SK-N-SH treated with all-trans-retinoic acid at 6 μM for 48 hours (cell line): Measurements from ENCODE around the gene TMEM120B.

ENCODE experiments used
- ATAC-seq: fragments of 200-7000 bp; cut with Tn5 transposase; 3 replicates; pipeline ENCODE4 v1.9.1; 2020; ENCODE audit warnings: mild to moderate bottlenecking, moderate library complexity
- ARNTL ChIP-seq: fragments of 450-650 bp; formaldehyde crosslinking; IDR thresholded peaks from 2 replicates; pipeline ENCODE4 v1.5.0; 2020; ENCODE audit warnings: low read depth, mild to moderate bottlenecking, moderate library complexity, borderline replicate concordance
- BACH2 ChIP-seq: fragments of 250-450 bp; sonication (Bioruptor Pico); IDR thresholded peaks from 2 replicates; pipeline ENCODE4 v1.9.0; 2021; ENCODE audit warnings: mild to moderate bottlenecking, borderline replicate concordance
- CSDC2 ChIP-seq: fragments of 250-450 bp; sonication (Bioruptor Pico); IDR thresholded peaks from 2 replicates; pipeline ENCODE4 v1.5.0; 2020; ENCODE audit warnings: mild to moderate bottlenecking, moderate library complexity
- ESRRG ChIP-seq: fragments of 250-450 bp; sonication (Bioruptor Pico); IDR thresholded peaks from 2 replicates; pipeline ENCODE4 v1.6.1; 2021; ENCODE audit warnings: mild to moderate bottlenecking
- GLIS3 ChIP-seq: fragments of 250-450 bp; sonication (Bioruptor Pico); IDR thresholded peaks from 2 replicates; pipeline ENCODE4 v1.5.0; 2020; ENCODE audit warnings: mild to moderate bottlenecking, moderate library complexity
- ISL1 ChIP-seq: fragments of 250-450 bp; sonication (Bioruptor Pico); IDR thresholded peaks from 2 replicates; pipeline ENCODE4 v2.1.2; 2022; ENCODE audit warnings: mild to moderate bottlenecking, moderate library complexity
- PPARA ChIP-seq: fragments of 250-450 bp; sonication (Bioruptor Pico); IDR thresholded peaks from 2 replicates; pipeline ENCODE4 v1.5.0; 2020; ENCODE audit warnings: mild to moderate bottlenecking, borderline replicate concordance
- RARB ChIP-seq: fragments of 250-450 bp; sonication (Bioruptor Pico); IDR thresholded peaks from 2 replicates; pipeline ENCODE4 v1.8.0; 2021; ENCODE audit warnings: mild to moderate bottlenecking, moderate library complexity
- SNAI2 ChIP-seq: fragments of 250-450 bp; sonication (Bioruptor Pico); IDR thresholded peaks from 2 replicates; pipeline ENCODE4 v1.5.0; 2020; ENCODE audit warnings: mild to moderate bottlenecking, moderate library complexity
- TCF4 ChIP-seq: fragments of 250-450 bp; sonication (Bioruptor Pico); IDR thresholded peaks from 2 replicates; pipeline ENCODE4 v1.8.0; 2021; ENCODE audit warnings: mild to moderate bottlenecking, moderate library complexity, borderline replicate concordance
- TOX ChIP-seq: fragments of 250-450 bp; sonication (Bioruptor Pico); IDR thresholded peaks from 2 replicates; pipeline ENCODE4 v1.8.0; 2021; ENCODE audit warnings: mild to moderate bottlenecking, moderate library complexity, borderline replicate concordance
- ZC3H10 ChIP-seq: fragments of 250-450 bp; sonication (Bioruptor Pico); IDR thresholded peaks from 2 replicates; pipeline ENCODE4 v1.5.1; 2021; ENCODE audit warnings: mild to moderate bottlenecking, moderate library complexity
- ZFP3 ChIP-seq: fragments of 250-450 bp; sonication (Bioruptor Pico); IDR thresholded peaks from 2 replicates; pipeline ENCODE4 v1.5.0; 2020; ENCODE audit warnings: mild to moderate bottlenecking, moderate library complexity
- ZFP30 ChIP-seq: fragments of 450-650 bp; formaldehyde crosslinking; IDR thresholded peaks from 2 replicates; pipeline ENCODE4 v1.5.0; 2022; ENCODE audit warnings: mild to moderate bottlenecking, moderate library complexity
- ZNF565 ChIP-seq: fragments of 450-650 bp; formaldehyde crosslinking; conservative IDR thresholded peaks from 2 replicates; pipeline ENCODE4 v1.5.0; 2020; ENCODE audit warnings: low read depth, mild to moderate bottlenecking, moderate library complexity
- ZNF70 ChIP-seq: fragments of 450-650 bp; formaldehyde crosslinking; IDR thresholded peaks from 2 replicates; pipeline ENCODE4 v1.5.0; 2020; ENCODE audit warnings: mild to moderate bottlenecking, moderate library complexity
- TF ChIP-seq, protein P1 (sequence below): fragments of 250-450 bp; sonication (Bioruptor Pico); IDR thresholded peaks from 2 replicates; pipeline ENCODE4 v1.5.1; 2020; ENCODE audit warnings: low read depth, mild to moderate bottlenecking, moderate library complexity
- TF ChIP-seq, protein P2 (sequence below): fragments of 250-450 bp; sonication (Bioruptor Pico); IDR thresholded peaks from 2 replicates; pipeline ENCODE4 v1.8.0; 2020; ENCODE audit warnings: mild to moderate bottlenecking, moderate library complexity, borderline replicate concordance
- TF ChIP-seq, protein P3 (sequence below): fragments of 250-450 bp; sonication (Bioruptor Pico); IDR thresholded peaks from 2 replicates; pipeline ENCODE4 v1.8.0; 2021; ENCODE audit warnings: low read depth, mild to moderate bottlenecking, moderate library complexity, borderline replicate concordance
- TF ChIP-seq, protein P4 (sequence below): fragments of 250-450 bp; sonication (Bioruptor Pico); IDR thresholded peaks from 2 replicates; pipeline ENCODE4 v1.5.1; 2021; ENCODE audit warnings: mild to moderate bottlenecking, moderate library complexity
- TF ChIP-seq, protein P5 (sequence below): fragments of 250-450 bp; sonication (Bioruptor Pico); IDR thresholded peaks from 2 replicates; pipeline ENCODE4 v1.5.0; 2020; ENCODE audit warnings: mild to moderate bottlenecking, moderate library complexity

Gene TMEM120B

DNA sequence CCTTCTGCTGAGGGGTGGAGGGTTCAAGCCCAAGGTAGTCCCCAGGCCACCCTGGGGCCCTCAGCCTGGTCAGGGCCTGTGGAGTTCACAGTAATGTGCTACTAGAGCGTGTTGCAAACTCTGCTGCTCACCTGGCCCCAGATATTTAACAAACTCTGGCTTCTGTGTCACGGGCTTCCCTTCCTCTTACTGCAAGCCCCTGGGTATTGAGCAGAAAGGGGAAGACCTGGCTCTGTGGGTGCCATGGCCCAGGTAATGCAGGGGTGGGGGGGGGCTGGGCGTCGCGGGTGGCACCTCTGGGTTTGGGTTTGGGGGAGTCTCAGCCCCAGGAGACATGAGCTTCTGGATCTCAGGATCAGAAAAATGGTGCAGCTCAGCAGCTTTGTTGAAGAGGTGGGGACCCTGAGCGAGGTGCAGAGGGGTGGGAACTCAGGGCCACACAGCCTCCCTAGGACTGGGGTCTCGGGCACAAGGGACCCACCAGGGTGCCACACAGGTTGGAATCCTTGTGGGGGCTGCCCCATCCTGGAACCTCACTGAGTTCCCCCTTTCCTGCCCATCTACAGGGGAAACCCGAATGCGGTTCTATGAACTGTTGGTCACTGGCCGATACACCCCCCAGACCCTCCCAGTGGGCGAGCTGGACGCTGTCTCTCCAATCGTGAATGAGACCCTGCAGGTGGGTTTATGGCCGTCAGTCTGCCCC, 95.2 kb downstream of the TMEM120B start:
- no peak for ATAC-seq
- TF ChIP-seq RARB (CRISPR knock-in tag): no peak
- TF ChIP-seq ZFP30 (CRISPR knock-in tag): no peak
- no peak for TF ChIP-seq ESRRG (CRISPR knock-in tag)
- TF ChIP-seq ZC3H10 (CRISPR knock-in tag): no peak
- no peak for TF ChIP-seq BACH2 (CRISPR knock-in tag)
- no peak for TF ChIP-seq CSDC2 (CRISPR knock-in tag)
- no peak for TF ChIP-seq TOX (CRISPR knock-in tag)
- no peak for TF ChIP-seq ISL1 (CRISPR knock-in tag)
- no peak for TF ChIP-seq PPARA (CRISPR knock-in tag)
- no peak for TF ChIP-seq ZNF565 (CRISPR knock-in tag)
- no peak for TF ChIP-seq ZNF70 (CRISPR knock-in tag)
- no peak for TF ChIP-seq GLIS3 (CRISPR knock-in tag)
- no peak for TF ChIP-seq SNAI2
- TF ChIP-seq, protein P1, sequence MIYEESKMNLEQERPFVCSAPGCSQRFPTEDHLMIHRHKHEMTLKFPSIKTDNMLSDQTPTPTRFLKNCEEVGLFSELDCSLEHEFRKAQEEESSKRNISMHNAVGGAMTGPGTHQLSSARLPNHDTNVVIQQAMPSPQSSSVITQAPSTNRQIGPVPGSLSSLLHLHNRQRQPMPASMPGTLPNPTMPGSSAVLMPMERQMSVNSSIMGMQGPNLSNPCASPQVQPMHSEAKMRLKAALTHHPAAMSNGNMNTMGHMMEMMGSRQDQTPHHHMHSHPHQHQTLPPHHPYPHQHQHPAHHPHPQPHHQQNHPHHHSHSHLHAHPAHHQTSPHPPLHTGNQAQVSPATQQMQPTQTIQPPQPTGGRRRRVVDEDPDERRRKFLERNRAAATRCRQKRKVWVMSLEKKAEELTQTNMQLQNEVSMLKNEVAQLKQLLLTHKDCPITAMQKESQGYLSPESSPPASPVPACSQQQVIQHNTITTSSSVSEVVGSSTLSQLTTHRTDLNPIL (CRISPR knock-in tag): no peak

DNA sequence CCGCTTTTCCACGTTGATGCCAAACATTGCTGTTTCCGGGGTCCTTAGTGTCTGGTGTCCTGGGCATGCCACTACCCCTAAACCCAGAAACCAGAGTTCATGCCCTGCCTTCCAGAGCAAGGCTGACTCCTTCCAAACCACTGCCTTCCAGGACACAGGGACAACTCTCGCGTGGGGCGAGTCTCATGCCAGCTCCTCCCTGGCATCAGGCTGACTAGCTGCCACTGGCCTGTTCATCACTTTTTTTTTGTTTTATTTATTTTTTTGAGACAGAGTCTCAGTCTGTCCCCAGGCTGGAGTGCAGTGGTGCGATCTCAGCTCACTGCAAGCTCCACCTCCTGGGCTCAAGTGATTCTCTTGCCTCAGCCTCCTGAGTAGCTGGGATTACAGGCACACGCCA, 96.1 kb downstream of the TMEM120B start:
- no peak for ATAC-seq
- TF ChIP-seq SNAI2 (no peak), CSDC2 (CRISPR knock-in tag) (no peak), TOX (CRISPR knock-in tag) (no peak), GLIS3 (CRISPR knock-in tag) (no peak), ESRRG (CRISPR knock-in tag) (no peak), ZFP30 (CRISPR knock-in tag) (no peak), RARB (CRISPR knock-in tag) (no peak), ZNF565 (CRISPR knock-in tag) (no peak), BACH2 (CRISPR knock-in tag) (no peak), ZFP3 (CRISPR knock-in tag) (no peak)
- TF ChIP-seq, protein P2, sequence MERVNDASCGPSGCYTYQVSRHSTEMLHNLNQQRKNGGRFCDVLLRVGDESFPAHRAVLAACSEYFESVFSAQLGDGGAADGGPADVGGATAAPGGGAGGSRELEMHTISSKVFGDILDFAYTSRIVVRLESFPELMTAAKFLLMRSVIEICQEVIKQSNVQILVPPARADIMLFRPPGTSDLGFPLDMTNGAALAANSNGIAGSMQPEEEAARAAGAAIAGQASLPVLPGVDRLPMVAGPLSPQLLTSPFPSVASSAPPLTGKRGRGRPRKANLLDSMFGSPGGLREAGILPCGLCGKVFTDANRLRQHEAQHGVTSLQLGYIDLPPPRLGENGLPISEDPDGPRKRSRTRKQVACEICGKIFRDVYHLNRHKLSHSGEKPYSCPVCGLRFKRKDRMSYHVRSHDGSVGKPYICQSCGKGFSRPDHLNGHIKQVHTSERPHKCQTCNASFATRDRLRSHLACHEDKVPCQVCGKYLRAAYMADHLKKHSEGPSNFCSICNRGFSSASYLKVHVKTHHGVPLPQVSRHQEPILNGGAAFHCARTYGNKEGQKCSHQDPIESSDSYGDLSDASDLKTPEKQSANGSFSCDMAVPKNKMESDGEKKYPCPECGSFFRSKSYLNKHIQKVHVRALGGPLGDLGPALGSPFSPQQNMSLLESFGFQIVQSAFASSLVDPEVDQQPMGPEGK: no peak
- TF ChIP-seq, protein P3, sequence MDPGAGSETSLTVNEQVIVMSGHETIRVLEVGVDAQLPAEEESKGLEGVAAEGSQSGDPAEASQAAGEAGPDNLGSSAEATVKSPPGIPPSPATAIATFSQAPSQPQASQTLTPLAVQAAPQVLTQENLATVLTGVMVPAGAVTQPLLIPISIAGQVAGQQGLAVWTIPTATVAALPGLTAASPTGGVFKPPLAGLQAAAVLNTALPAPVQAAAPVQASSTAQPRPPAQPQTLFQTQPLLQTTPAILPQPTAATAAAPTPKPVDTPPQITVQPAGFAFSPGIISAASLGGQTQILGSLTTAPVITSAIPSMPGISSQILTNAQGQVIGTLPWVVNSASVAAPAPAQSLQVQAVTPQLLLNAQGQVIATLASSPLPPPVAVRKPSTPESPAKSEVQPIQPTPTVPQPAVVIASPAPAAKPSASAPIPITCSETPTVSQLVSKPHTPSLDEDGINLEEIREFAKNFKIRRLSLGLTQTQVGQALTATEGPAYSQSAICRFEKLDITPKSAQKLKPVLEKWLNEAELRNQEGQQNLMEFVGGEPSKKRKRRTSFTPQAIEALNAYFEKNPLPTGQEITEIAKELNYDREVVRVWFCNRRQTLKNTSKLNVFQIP (CRISPR knock-in tag): no peak
- TF ChIP-seq, protein P1 (CRISPR knock-in tag): no peak
- TF ChIP-seq, protein P4, sequence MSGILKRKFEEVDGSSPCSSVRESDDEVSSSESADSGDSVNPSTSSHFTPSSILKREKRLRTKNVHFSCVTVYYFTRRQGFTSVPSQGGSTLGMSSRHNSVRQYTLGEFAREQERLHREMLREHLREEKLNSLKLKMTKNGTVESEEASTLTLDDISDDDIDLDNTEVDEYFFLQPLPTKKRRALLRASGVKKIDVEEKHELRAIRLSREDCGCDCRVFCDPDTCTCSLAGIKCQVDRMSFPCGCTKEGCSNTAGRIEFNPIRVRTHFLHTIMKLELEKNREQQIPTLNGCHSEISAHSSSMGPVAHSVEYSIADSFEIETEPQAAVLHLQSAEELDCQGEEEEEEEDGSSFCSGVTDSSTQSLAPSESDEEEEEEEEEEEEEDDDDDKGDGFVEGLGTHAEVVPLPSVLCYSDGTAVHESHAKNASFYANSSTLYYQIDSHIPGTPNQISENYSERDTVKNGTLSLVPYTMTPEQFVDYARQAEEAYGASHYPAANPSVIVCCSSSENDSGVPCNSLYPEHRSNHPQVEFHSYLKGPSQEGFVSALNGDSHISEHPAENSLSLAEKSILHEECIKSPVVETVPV (CRISPR knock-in tag): no peak

DNA sequence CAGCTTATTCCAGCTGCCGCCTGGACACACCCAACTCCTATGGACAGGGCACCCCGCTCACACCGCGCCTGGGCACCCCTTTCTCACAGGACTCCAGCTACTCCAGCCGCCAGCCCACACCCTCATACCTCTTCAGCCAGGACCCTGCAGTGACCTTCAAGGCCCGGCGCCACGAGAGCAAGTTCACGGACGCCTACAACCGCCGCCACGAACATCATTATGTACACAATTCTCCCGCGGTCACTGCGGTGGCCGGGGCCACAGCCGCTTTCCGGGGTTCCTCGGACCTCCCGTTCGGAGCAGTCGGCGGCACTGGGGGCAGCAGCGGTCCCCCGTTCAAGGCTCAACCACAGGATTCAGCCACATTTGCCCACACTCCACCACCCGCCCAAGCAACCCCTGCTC, 97.2 kb downstream of the TMEM120B start:
- TF ChIP-seq, protein P5, sequence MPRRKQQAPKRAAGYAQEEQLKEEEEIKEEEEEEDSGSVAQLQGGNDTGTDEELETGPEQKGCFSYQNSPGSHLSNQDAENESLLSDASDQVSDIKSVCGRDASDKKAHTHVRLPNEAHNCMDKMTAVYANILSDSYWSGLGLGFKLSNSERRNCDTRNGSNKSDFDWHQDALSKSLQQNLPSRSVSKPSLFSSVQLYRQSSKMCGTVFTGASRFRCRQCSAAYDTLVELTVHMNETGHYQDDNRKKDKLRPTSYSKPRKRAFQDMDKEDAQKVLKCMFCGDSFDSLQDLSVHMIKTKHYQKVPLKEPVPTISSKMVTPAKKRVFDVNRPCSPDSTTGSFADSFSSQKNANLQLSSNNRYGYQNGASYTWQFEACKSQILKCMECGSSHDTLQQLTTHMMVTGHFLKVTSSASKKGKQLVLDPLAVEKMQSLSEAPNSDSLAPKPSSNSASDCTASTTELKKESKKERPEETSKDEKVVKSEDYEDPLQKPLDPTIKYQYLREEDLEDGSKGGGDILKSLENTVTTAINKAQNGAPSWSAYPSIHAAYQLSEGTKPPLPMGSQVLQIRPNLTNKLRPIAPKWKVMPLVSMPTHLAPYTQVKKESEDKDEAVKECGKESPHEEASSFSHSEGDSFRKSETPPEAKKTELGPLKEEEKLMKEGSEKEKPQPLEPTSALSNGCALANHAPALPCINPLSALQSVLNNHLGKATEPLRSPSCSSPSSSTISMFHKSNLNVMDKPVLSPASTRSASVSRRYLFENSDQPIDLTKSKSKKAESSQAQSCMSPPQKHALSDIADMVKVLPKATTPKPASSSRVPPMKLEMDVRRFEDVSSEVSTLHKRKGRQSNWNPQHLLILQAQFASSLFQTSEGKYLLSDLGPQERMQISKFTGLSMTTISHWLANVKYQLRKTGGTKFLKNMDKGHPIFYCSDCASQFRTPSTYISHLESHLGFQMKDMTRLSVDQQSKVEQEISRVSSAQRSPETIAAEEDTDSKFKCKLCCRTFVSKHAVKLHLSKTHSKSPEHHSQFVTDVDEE (CRISPR knock-in tag): no peak
- TF ChIP-seq, protein P4 (CRISPR knock-in tag): no peak
- TF ChIP-seq RARB (CRISPR knock-in tag): no peak
- no peak for TF ChIP-seq TCF4 (CRISPR knock-in tag)
- TF ChIP-seq ARNTL: no peak
- no peak for TF ChIP-seq SNAI2
- TF ChIP-seq ZNF70 (CRISPR knock-in tag): no peak
- TF ChIP-seq BACH2 (CRISPR knock-in tag): no peak
- no peak for TF ChIP-seq ZFP30 (CRISPR knock-in tag)

More for the DNA sequence above, 97.2 kb downstream of the TMEM120B start:
- no peak for ATAC-seq
